ENCODE data around the gene NPR2. TPM values are rescaled to one million over a fixed set of nuclear protein-coding genes. Genes with fewer than 3 reads are reported as not detected.
A peak's percentile ranks its signal among the peaks of the same experiment; 100 is the strongest.

Gene NPR2
- total RNA-seq = 10 to 100 TPM in 1 of 4 donors, 1 to 10 TPM in 1, under 1 TPM in 2; 0.08 to 12.2 (median 1.8) TPM

- Histone ChIP-seq H3K27me3 (peaks cover 0 to 27% (median 0%) of the 10 kb centered on the region in 4 donors), H3K36me3 (no peaks in the 10 kb centered on the region), H3K4me3 (peak within 1 kb of the TSS; percentile 22 to 74 (median 50)), H3K27ac (peak within 1 kb of the TSS; percentile 67 to 89 (median 76)), H3K4me1 (peaks cover 5 to 43% (median 18%) of the 10 kb centered on the region in 3 donors), H3K9me3 (no peaks in the 10 kb centered on the region)
- intact Hi-C loops (cut with DNase I) = loop anchor here (5.0 kb wide), 1 partner anchor 91 kb away; no protein-coding TSS in a partner anchor
- WGBS, 2 donors = 9 to 26% methylated on average over 11 to 22 of the region's 64 CpGs
- no peak for TF ChIP-seq POLR2A (IDR thresholded peaks at IDR 0.05)
- TF ChIP-seq, protein P1, sequence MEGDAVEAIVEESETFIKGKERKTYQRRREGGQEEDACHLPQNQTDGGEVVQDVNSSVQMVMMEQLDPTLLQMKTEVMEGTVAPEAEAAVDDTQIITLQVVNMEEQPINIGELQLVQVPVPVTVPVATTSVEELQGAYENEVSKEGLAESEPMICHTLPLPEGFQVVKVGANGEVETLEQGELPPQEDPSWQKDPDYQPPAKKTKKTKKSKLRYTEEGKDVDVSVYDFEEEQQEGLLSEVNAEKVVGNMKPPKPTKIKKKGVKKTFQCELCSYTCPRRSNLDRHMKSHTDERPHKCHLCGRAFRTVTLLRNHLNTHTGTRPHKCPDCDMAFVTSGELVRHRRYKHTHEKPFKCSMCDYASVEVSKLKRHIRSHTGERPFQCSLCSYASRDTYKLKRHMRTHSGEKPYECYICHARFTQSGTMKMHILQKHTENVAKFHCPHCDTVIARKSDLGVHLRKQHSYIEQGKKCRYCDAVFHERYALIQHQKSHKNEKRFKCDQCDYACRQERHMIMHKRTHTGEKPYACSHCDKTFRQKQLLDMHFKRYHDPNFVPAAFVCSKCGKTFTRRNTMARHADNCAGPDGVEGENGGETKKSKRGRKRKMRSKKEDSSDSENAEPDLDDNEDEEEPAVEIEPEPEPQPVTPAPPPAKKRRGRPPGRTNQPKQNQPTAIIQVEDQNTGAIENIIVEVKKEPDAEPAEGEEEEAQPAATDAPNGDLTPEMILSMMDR (IDR thresholded peaks at IDR 0.05) = no peak
- DNase-seq = no peak
Measured at GRCh38 chr9:35791297-35791921, at the start of gene NPR2. Gene NPR2, plus strand, starts transcription at chr9:35791591. Its CDS starts 818 bp downstream, at chr9:35792409.

DNA sequence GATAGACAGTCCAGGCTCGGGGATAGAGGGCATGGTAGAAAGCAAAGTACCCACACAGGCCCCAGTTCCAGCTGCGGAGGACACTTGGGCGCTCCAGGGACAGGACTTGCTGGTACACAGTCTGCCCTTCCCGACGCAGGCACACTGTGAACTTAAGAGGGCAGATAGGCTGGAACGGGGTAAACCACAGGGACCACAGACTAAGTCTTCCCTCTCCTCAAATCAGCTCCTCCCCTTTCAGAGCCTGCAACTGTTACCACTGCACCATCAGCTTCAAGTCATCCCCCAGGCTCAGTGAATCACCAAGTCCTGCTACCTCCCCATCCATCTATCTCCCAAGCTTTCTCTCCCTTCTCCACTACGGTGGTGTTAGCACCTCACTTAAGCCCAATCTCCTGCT is 49.7 kb upstream of the NPR2 start:
- H3K36me3 ChIP-seq = peaks cover 29 to 85% (median 54%) of the 10 kb centered on the region in 3 donors
- intact Hi-C loops (cut with DNase I) = no loop called here
- H3K27ac ChIP-seq = no peak overlapping the region

GRCh38 chr9:35743452-35743851 is 47.9 kb upstream of the NPR2 start:
- DNase-seq = no peak
- Histone ChIP-seq H3K4me1 (peaks cover 26 to 44% (median 27%) of the 10 kb centered on the region in 3 donors), H3K4me3 (no peak overlapping the region), H3K27me3 (no peaks in the 10 kb centered on the region), H3K36me3 (peaks cover 19 to 68% (median 41%) of the 10 kb centered on the region in 3 donors), H3K27ac (no peak overlapping the region), H3K9me3 (no peaks in the 10 kb centered on the region)
- WGBS, 2 donors = 42 to 61% methylated on average over 2 of the region's 2 CpGs
- intact Hi-C loops (cut with DNase I) = no loop called here
- TF ChIP-seq, protein P1 (IDR thresholded peaks at IDR 0.05) = no peak
- no peak for TF ChIP-seq POLR2A (IDR thresholded peaks at IDR 0.05)

More for the DNA sequence above, 49.7 kb upstream of the NPR2 start:
- TF ChIP-seq POLR2A (IDR thresholded peaks at IDR 0.05) = no peak
- TF ChIP-seq, protein P1 (IDR thresholded peaks at IDR 0.05) = no peak
- peaks cover 10 to 26% (median 13%) of the 10 kb centered on the region in 3 donors for H3K4me1 ChIP-seq
- no peak overlapping the region for H3K4me3 ChIP-seq
- DNase-seq = no peak
- 66 to 98% methylated on average over 5 to 7 of the region's 7 CpGs for WGBS, 2 donors
- no peaks in the 10 kb centered on the region for H3K9me3 ChIP-seq
- no peaks in the 10 kb centered on the region for H3K27me3 ChIP-seq

- no peak overlapping the region for H3K27ac ChIP-seq
- intact Hi-C loops (cut with DNase I) = no loop called here
- H3K27me3 ChIP-seq = no peaks in the 10 kb centered on the region
- no peak overlapping the region for H3K4me3 ChIP-seq
- no peaks in the 10 kb centered on the region for H3K9me3 ChIP-seq
- TF ChIP-seq, protein P1 (IDR thresholded peaks at IDR 0.05) = no peak
- no peak for TF ChIP-seq POLR2A (IDR thresholded peaks at IDR 0.05)
- peaks cover 14 to 63% (median 36%) of the 10 kb centered on the region in 3 donors for H3K36me3 ChIP-seq
- WGBS, 2 donors = 76 to 81% methylated on average over 3 to 6 of the region's 8 CpGs
- DNase-seq = no peak
- peaks cover 26 to 44% (median 27%) of the 10 kb centered on the region in 3 donors for H3K4me1 ChIP-seq
Measured at GRCh38 chr9:35743880-35744518, 47.4 kb upstream of the NPR2 start.

GRCh38 chr9:35745569-35745968 is 45.8 kb upstream of the NPR2 start:
- Histone ChIP-seq H3K4me3 (peak overlapping the region in 1 of 4 donors; percentile 99), H3K4me1 (peaks cover 34 to 54% (median 34%) of the 10 kb centered on the region in 3 donors), H3K36me3 (peaks cover 3 to 49% (median 21%) of the 10 kb centered on the region in 3 donors), H3K9me3 (no peaks in the 10 kb centered on the region), H3K27ac (no peak overlapping the region), H3K27me3 (no peaks in the 10 kb centered on the region)
- intact Hi-C loops (cut with DNase I) = no loop called here
- TF ChIP-seq, protein P1 (IDR thresholded peaks at IDR 0.05) = no peak
- TF ChIP-seq POLR2A (IDR thresholded peaks at IDR 0.05) = no peak
- DNase-seq = no peak
- WGBS, 2 donors = 52 to 80% methylated on average over 1 of the region's 1 CpG

Measured in esophagus squamous epithelium (tissue), 5 donors.